GM18858 (cell line): ENCODE results near the gene RNF223.
"Not testable (repeated sequence)": the region's sequence is repeated elsewhere in the genome, so short reads cannot be mapped to it uniquely, and the experiment has no call there.

ENCODE experiments used
- ATAC-seq: cut with Tn5 transposase; IDR thresholded peaks from one replicate; pipeline ENCODE4 v1.9.1; 2021; ENCODE audit not compliant: unreplicated experiment

The RNF223 gene

DNA sequence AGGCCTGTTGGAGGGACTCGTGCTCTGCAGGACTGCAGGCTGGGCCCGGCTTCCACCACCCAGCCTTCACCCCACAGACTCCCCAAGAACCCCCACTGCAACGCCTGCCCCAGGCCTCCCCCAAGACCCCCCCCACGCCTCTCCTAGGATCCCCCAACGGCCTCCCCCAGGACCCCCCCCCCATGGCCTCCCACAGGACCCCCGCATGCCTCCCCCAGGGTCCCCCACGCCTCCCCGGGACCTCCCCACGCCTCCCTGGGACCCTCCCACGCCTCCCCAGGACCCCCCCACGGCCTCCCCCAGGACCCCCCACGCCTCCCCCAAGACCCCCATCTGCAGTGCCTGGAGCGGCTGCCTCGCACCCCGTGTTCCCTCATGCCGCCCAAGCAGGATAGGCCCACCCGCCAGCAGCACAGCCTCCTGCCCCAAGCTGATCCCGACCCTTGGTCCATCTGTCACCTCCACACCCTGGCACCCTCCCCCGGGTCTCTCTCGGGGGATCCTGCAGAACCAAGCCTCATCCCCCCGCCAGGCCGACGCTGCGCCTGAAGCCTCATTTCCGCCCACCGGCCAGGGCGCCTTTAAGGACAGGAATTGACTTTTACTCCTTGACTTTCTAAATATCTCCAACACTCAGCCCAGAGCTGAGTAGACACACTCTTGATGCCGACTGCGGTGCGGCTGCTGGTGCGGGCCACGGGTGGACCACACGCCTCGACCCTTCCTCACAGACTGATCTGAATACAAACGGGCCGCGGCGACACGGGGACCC is 14.1 kb upstream of the RNF223 start:
- no peak for ATAC-seq

DNA sequence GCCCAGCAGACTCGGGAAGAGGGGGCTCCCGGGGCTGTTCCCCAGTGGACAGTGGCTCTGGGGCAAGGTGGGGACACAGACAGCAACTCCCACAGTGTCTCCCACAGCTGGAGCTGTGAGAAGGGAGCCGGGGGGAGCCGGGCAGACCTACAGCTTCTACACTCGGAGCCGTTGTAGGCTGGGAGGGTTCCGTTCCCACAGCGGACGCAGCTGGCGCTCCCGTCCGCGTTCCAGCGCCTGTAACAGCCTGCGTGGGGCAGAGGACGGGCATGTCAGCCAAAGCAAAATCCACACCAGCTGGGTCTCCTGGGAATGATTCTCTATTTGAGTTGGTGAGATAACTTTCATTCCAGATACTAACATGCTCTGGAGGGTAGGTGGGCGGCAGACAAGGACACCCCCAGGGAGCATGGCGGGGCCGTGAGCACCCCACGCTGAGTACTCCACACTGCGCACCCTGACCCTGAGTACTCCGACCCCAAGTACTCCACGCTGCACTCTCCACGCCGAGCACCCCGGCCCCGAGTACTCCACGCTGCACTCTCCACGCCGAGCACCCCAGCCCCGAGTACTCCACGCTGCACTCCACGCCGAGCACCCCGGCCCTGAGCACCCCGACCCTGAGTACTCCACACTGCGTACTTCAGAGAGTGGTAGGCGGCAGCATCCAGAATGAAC is 13.4 kb upstream of the RNF223 start:
- no peak for ATAC-seq

DNA sequence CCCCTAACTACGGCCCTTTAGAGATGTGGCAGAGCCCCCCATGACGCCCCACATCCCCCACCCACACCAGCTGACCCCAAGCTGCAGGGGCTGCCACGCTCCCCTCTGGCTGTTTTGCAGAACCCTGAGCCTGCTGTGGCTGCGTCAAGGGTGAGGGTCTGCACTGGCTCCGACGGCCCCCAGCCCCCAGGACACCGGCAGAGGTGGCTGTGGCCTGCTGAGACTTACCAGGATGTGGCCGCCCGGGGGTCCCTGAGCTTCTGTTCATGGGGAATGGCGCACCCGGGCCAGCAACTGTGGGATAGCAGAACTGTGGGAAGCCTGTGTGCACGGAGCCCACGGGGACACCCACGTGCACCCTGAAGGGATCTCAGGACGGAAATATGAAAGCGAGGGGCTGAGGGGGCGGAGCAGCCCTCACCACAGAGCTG is 12.8 kb upstream of the RNF223 start:
- no peak for ATAC-seq

DNA sequence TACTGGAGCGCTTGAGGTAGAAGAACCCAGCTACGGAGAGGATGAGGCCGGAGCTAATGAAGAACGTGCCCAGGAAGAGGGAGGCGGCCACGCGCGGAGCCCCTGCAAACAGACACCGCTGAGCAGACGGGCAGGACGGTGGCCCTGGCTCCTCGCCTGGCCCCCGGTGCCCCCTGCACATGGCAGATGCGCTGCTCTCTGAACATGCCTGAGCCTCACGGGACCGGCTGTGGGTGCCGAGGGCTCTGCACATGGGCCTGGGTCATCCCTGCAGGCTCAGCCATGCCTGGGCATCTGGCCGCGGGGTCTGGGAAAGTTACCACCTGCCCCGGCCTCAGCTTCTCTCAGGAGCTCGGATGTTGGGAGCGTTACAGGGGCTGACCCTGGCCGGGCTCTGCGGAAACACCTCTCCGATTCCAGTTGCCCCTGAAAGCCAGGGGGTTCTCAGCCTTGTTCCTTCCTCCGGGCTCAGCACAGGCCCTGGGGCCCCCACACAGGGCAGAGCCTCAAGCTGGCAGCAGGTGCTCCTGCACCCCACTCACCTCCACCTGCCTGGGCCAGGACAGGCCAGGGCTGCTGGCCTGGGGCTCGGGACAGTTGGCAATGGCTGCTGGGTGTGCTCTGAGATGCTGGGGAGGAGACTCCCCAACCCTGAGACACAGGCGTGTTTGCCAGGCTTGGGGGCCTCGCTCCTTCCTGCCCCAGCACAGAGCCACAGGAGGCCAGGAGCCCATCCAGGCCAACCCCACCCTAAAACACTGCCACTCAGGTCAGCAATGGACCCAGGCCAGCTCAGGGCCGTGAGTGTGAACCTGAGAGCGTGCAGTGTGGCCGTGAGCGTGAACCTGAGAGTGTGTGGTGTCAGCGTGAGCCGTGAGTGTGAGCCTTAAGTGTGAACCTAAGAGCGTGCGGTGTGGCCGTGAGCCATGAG is 12.1 kb upstream of the RNF223 start:
- no peak for ATAC-seq

DNA sequence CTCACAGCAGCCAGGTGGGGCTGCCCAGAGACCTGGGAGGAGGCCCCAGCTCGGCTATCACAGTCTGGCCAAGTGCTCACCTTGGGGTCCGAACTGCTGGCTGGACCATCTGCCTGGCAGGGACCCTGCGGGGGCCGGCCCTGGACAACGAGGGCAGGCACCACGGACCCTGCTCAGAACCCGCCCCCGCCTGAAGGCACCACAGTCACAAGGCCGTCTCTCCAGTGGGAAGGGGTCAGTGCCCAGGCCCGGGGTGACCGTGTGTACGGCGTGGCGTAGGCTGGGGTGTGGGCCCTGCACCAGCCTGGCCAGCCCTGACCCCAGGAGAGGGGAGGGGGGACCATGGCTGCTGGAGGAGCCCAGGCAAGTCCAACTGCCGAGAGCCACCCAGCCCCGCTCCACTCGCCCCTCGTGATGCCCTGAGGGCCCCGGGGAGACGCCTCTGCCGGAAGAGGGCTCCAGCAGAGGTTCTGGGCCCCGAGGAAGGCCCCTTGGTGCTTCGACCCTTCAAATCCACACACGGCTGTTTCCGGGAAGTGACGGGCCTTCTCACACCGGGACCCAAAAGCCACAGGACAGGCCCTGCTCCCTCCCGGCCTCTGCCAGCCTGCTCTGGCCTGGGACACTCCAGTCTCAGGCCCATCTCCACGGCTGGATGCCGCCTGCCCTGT is 11.2 kb upstream of the RNF223 start:
- ATAC-seq: no peak

DNA sequence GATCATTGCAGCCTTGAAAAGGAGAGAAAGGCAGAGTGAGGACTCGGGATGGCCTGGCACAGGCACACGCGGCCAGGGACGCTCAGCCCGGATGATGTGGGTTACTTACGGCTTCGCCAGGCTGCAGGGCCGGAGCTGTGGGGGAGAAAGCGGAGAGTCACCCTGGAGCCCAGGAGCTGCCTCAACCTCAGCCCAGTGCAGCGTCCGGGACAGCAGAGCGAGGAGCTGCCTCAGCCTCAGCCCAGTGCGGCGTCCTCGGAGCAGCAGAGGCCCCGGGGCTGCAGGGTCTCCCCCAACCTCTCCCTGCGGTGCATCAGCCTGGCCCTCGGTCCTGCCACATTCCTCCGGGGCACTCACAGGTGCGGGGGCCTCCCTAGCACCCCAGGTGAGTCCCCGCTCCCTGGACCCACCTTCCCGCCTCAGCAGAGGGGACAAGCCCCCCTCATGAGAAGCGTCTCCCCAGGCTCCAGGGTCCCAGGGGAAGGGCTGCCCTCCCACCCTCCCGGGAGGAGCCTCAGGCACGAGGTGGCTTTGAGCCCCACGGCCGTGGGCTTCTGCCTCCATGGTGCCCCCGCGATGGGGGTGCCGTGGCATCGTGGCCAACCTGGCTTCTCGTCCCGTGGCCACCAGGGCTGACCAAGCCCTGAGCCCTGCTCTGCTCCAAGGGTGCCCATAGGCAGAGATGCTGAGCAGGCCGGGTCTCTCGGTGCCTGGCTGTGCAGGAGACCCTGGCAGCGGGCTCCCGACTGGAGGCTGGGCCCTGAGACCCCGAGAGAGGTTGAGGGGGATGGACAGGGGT is 10.5 kb upstream of the RNF223 start:
- ATAC-seq: no peak

DNA sequence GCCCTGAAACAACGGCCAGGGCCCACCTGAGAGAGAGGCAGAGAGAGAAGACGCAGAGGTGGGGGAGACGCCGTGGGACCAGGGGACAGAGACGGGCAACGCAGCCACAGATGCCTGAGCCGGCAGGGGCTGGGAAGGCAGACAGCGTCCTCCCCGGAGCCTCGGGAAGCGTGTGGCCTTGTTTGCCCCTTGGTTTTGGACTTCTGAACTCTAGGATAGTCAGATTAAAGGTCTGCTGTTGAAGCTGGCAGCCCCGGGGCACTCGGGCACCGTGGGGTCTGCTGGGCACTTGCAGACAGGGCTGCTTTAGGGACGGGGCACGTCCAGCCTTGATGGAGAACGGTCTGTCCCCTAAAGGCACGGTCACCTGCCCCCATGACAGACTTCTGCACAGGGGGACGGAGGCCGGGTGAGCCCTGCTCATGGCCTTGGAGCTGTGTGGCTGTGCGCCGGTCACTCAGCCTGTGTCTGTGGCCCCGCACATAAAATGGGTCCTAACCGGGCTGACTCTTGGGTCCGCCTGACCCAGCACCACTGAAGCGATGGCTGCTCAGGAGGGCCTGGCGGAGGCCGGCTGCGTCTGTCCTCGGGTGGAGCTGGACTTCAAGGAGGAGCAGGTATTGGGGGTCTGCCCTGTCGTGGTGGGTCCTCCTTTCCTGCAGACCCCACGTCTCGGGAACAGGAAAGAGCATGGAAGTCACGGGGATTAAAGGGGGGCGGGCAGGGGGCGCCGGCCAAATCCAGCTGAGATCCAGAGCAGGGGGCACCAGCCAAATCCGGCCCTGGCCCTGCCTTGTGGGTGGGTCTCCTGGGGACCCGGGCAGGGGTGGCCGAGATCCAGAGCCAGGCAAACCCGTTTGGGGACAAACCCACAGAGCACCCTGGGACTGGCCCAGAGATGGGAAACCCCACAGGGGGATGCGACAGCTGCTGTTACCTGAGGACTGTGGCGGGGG is 9.6 kb upstream of the RNF223 start:
- no peak for ATAC-seq

DNA sequence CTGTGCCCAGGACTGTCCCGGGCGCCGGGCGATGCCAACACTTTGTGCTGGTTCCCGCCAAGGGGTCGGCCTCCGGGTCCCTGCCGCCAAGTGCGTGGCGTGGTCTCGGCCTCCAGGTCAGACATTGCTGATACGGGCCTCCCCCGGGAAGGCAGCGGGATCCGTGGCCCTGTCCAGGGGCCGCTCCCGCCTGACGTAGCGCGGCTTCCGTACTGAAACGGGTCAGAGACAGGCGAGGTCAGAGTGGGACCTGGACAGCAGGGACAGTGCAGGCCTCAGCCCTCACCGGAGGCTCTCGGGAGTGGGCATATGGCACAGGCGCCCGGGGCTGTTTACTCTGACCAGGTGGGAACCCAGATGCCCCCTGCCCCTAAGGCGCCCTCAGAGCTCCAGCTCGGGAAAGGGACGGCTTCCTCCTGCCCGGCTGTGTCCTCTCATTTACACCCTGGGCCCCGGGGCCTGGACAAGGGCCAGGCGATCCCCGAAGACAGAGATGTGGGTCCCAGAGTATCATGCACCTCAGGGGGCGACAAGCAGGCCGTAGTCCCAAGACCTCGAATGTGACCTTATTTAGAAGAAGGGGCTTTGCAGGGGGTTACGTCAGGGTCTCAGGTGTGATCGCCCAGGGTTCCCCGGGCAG is 8.8 kb upstream of the RNF223 start:
- no peak for ATAC-seq

DNA sequence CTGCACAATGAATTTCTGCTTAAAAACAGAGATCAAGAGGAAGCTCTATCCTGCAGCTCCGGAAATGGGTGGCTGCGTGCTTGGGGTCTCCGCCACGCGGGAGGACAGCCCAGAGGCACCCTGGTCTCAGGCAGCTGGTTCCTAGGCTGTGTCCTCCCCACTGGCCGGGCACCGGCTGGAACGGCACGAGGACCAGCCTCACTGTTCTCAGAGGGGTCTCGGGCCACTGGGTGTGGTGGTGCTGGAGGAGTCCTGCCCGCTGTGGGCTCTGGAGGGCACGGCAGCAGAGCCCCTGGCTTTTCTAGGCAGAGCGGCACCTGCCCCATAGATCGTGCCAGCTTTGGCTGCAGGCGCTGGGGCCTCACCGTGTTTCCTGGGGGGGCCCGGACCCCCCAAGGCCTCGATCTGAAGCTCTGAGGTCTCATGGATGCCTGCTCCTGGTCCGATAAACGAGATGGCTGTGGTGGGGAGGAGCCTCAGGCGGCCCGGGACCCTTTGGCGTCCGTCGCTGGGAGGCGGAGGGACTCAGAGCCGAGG is 8.2 kb upstream of the RNF223 start:
- no peak for ATAC-seq

DNA sequence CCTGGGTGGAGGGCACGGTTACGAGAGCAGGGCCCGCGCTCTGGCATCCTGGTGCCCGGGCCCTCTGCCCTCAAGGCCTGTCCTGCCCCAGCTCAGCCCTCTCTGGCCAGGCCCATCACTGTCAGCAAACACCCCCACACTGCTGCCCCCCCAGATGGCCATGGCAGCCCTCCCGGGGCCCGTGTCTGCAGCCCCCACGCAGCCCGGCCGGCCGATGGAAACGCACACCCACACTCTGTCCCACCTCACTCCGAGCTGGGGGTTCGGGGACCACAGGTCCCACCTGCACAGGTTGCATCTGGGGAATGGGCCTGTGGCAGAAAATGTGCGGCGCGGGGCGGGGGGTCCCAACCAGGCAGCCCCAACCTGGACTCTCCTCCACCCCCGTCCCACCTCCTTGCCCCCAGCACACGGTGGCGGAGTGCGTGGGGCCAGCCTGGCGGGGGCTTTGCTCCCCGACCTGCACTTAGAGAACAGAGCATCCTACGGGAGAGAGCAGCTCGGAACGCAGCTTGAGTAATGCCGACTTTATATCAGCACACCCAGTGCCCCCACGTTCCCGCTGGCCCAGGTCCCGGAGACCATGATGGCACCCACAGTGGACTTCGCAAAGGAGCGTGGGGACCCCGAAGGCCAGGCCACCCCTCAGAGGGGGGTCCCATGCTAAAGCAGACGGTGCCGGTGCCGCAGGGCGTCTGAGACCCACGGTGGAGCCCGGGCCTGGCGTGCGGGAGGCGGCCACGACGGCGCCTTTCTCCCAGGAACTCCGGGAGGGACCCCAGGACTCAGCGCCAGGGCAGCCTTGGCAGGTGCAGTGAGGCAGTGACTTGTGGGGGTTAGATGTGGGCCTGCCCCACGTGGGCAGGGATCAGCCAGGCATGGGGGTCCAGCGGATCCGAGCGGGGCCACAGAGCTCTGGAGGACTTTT is 7.5 kb upstream of the RNF223 start:
- ATAC-seq: no peak

DNA sequence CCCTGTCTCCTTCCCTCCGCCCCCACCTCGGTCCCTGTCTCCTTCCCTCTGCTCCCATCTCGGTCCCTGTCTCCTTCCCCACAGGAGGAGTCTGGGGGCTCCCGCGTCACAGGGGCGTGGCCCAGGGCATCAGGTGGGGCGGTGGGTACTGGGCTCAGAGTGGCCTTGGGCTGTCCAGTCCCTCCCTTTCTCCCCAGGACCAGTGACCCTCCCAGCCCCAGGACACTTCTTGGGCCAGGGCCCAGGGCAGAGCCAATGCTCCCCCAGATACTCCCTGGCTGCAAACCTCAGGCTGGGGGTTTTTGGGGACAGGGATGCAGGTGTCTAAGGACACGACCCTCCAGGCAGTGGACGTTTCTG is 6.8 kb upstream of the RNF223 start:
- ATAC-seq: no peak

DNA sequence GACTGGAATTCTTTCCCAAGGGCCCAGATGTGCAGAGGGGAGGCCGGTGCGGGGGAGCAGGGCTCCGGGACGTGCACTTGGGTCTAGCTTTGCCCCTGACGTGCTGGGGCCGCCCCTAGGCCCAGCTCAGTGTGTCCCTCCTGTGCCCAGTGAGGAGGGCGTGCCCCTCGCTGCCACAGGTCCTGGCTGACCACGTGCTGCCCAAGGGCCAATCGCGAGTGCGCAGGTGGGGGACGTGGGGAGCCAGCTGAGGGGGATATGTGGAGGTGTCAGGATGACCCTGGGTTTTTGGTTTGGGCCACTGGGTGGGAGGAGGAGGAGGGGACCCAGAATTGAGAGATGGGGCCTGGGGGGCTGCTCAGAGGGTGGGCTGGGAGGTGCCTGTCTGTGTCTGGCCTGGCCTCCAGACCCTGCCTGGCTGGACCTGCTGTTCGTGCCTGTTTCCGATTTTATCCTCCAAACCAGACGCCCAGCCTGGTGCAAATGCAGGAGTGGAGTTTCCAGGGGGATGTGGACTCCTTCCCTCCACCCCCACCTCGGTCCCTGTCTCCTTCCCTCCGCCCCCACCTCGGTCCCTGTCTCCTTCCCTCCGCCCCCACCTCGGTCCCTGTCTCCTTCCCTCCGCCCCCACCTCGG is 6.1 kb upstream of the RNF223 start:
- no peak for ATAC-seq

DNA sequence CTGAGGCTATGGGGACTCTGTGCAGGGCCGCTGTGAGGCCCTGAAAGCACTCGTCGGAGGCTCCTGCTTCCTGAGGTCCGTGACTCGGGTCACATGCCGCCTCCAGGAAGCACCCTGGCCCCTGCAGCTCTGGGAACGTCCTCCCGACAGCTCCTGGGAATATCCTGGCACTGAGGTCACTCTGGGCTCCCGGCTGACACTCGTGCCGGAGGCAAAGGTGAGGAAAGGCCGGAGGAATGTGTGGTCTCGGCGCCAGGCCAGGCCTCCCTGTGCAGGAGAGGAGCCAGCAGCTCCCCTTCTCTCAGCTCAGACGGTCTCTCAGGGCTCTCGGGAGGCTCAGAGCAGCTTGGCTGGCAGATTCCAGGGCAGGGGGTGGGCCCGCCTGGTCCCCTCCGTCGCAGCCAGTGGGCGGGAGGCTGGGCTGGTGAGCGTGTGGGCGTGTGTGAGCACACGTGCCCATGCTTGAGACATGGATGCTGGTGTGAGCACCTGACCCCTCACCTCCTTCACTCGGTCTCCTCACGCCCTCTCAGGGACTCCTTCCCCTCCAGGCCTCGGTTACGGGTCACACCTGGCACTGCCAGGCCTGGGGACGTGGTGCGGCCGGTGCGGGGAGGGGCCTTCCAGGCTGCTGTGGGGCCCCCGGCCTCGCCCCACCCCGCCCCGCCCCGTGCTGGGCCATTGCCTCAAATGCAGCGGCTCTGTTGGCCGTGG is 5.5 kb upstream of the RNF223 start:
- no peak for ATAC-seq

DNA sequence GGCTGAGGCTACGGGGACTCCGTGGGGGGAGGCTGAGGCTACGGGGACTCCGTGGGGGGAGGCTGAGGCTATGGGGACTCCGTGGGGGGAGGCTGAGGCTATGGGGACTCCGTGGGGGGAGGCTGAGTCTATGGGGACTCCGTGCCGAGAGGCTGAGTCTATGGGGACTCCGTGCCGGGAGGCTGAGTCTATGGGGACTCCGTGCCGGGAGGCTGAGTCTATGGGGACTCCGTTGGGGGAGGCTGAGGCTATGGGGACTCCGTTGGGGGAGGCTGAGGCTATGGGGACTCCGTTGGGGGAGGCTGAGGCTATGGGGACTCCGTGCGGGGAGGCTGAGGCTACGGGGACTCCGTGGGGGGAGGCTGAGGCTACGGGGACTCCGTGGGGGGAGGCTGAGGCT is 3.3 kb upstream of the RNF223 start:
- not testable (repeated sequence) for ATAC-seq

DNA sequence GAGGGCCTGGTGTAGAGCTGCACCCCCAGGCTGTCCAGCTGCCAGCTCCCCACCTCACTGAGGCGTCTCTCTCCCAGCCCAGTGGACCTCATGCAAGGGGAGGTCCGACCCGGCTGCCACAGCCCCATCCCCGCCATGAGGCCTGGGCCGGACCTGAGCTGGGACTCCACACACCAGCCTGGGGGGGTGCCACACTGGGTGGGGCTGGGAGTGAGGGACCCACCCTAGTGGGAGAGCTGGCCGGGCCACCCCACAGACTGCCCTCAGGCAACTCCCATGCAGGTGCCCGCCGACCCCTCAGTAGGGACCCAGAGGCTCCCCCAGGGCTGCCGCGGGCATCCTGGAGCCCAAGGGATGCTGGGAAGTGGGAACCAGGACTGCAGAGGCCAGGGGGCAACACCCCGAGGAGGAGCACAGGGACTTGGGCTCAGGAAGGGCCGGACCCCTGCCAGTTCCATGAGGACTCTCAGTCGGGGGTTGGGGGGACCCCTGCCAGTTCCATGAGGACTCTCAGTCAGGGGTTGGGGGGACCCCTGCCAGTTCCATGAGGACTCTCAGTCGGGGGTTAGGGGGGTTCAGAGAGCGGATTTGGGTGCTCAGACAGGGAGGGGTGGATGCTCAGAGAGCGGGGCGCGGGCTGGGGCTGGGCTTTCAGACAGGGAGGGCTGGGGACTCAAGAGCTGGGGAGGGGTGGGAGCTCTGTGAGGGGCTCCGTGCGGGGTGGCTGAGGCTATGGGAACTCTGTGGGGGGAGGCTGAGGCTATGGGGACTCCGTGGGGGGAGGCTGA is 1.2 kb upstream of the RNF223 start:
- no peak for ATAC-seq
